Neural cell (in vitro differentiated cells): ENCODE measurements around the gene ATG7. TPM values are rescaled to one million over a fixed set of nuclear protein-coding genes. Genes with fewer than 3 reads are reported as not detected.

Source experiments
- H2AFZ ChIP-seq: fragments of 200-600, 300-800 bp; sonication (generic), shearing (Covaris generic); 2 replicates; pipeline ENCODE4 v1.6.0; 2014; ENCODE audit warnings: low read depth, mild to moderate bottlenecking, antibody characterized with exemption, low read length, moderate library complexity
- H3F3A ChIP-seq: fragments of 200-600 bp; shearing (Covaris generic); 2 replicates; pipeline ENCODE4 v1.6.1; 2016; ENCODE audit warnings: mild to moderate bottlenecking, moderate library complexity, mixed read lengths, antibody characterized with exemption, low read length; ENCODE audit not compliant: insufficient read depth, poor library complexity, severe bottlenecking
- H3K27ac ChIP-seq: fragments of 200-600, 300-800 bp; sonication (generic), shearing (Covaris generic); 2 replicates; pipeline ENCODE4 v1.5.1; 2014; ENCODE audit warnings: mild to moderate bottlenecking, low read length, moderate library complexity
- H3K27me3 ChIP-seq: fragments of 300-800, 200-600 bp; sonication (generic), shearing (Covaris generic); 2 replicates; pipeline ENCODE4 v1.6.0; 2014; ENCODE audit warnings: mild to moderate bottlenecking, low read depth, low read length, moderate library complexity; ENCODE audit not compliant: insufficient read depth
- H3K36me3 ChIP-seq: fragments of 300-800, 200-600 bp; sonication (generic), shearing (Covaris generic); 2 replicates; pipeline ENCODE4 v1.5.1; 2014; ENCODE audit warnings: mild to moderate bottlenecking, antibody characterized with exemption, low read length, moderate library complexity; ENCODE audit not compliant: insufficient read depth
- H3K4me2 ChIP-seq: fragments of 300-800, 200-600 bp; sonication (generic), shearing (Covaris generic); 2 replicates; pipeline ENCODE4 v1.6.0; 2014; ENCODE audit warnings: mild to moderate bottlenecking, low read length
- H3K4me3 ChIP-seq: fragments of 300-800, 200-600 bp; sonication (generic), shearing (Covaris generic); 2 replicates; pipeline ENCODE4 v1.5.1; 2014; ENCODE audit warnings: mild to moderate bottlenecking, low read length, moderate library complexity
- H3K79me2 ChIP-seq: fragments of 200-600 bp; shearing (Covaris generic); replicated peaks from 2 replicates; pipeline ENCODE4 v1.6.0; 2014; ENCODE audit warnings: mild to moderate bottlenecking, low read length, moderate library complexity; ENCODE audit not compliant: insufficient read depth
- H3K9ac ChIP-seq: fragments of 300-800, 200-600 bp; sonication (generic), shearing (Covaris generic); 2 replicates; pipeline ENCODE4 v1.6.1; 2016; ENCODE audit warnings: mild to moderate bottlenecking, low read length, mixed read lengths
- H3K9me2 ChIP-seq: fragments of 200-600 bp; shearing (Covaris generic); 2 replicates; pipeline ENCODE4 v1.6.1; 2016; ENCODE audit warnings: mild to moderate bottlenecking, low read length, mixed read lengths; ENCODE audit not compliant: insufficient read depth
- H3K9me3 ChIP-seq: fragments of 200-600, 300-800 bp; sonication (generic), shearing (Covaris generic); 2 replicates; pipeline ENCODE4 v1.6.1; 2016; ENCODE audit warnings: mild to moderate bottlenecking, mixed run types, low read length, moderate library complexity, mixed read lengths
- H4K20me1 ChIP-seq: fragments of 200-600 bp; shearing (Covaris generic); 2 replicates; pipeline ENCODE4 v1.6.1; 2016; ENCODE audit warnings: mild to moderate bottlenecking, mixed run types; ENCODE audit not compliant: insufficient read depth
- EP300 ChIP-seq: fragments of 450-650 bp; conservative IDR thresholded peaks from 2 replicates; pipeline ENCODE4 v1.6.1; 2014; ENCODE audit warnings: antibody characterized with exemption, mild to moderate bottlenecking, moderate library complexity; ENCODE audit not compliant: poor library complexity, severe bottlenecking
- EZH2 ChIP-seq: fragments of 200-600, 300-800 bp; shearing (Covaris generic), sonication (generic); IDR thresholded peaks from 2 replicates; pipeline ENCODE4 v1.6.1; 2014; ENCODE audit warnings: antibody characterized with exemption, low read length, borderline replicate concordance, mild to moderate bottlenecking; ENCODE audit not compliant: insufficient read depth, poor library complexity, severe bottlenecking
- MXI1 ChIP-seq: fragments of 450-650 bp; conservative IDR thresholded peaks from 2 replicates; pipeline ENCODE4 v1.6.1; 2014; ENCODE audit warnings: antibody characterized with exemption, mild to moderate bottlenecking; ENCODE audit not compliant: poor library complexity, severe bottlenecking
- POLR2AphosphoS5 ChIP-seq: IDR thresholded peaks from 2 replicates; pipeline ENCODE4 v1.6.1; 2012
- RAD21 ChIP-seq: fragments of 450-650 bp; conservative IDR thresholded peaks from 2 replicates; pipeline ENCODE4 v1.6.1; 2014; ENCODE audit warnings: antibody characterized with exemption, mild to moderate bottlenecking, moderate library complexity
- REST ChIP-seq: IDR thresholded peaks from 2 replicates; pipeline ENCODE4 v1.6.1; 2012; ENCODE audit warnings: borderline replicate concordance
- SMC3 ChIP-seq: fragments of 450-650 bp; conservative IDR thresholded peaks from 2 replicates; pipeline ENCODE4 v1.6.1; 2014; ENCODE audit warnings: antibody characterized with exemption, mild to moderate bottlenecking, moderate library complexity; ENCODE audit not compliant: poor library complexity
- TAF1 ChIP-seq: IDR thresholded peaks from 2 replicates; pipeline ENCODE4 v1.6.1; 2012; ENCODE audit warnings: low read depth
- polyA plus RNA-seq: library from polyadenylated mRNA; depleted of rRNA; stranded (reverse); fragments of >200 nt; gene quantifications from 2 replicates; pipeline ENCODE4 v1.2.3, GENCODE V29; 2014
- TF ChIP-seq, protein P1 (sequence below): fragments of 450-650 bp; IDR thresholded peaks from 2 replicates; pipeline ENCODE4 v1.5.1; 2014; ENCODE audit warnings: antibody characterized with exemption, mild to moderate bottlenecking, moderate library complexity; ENCODE audit not compliant: poor library complexity, severe bottlenecking

The ATG7 gene
- polyA plus RNA-seq, 1 donor from 2014 or later = 28.8 TPM

- Histone ChIP-seq H3K4me2 (no peak overlapping the region), H3K27me3 (no peaks in the 10 kb centered on the region), H3K4me3 (no peak overlapping the region), H3F3A (no peaks in the 10 kb centered on the region), H3K9me2 (no peaks in the 10 kb centered on the region), H3K36me3 (no peaks in the 10 kb centered on the region), H3K79me2 (peaks cover 36% of the 10 kb centered on the region), H2AFZ (no peak overlapping the region), H3K9me3 (no peaks in the 10 kb centered on the region), H3K27ac (no peak overlapping the region), H4K20me1 (no peaks in the 10 kb centered on the region), H3K9ac (no peak overlapping the region)
- TF ChIP-seq, protein P1, sequence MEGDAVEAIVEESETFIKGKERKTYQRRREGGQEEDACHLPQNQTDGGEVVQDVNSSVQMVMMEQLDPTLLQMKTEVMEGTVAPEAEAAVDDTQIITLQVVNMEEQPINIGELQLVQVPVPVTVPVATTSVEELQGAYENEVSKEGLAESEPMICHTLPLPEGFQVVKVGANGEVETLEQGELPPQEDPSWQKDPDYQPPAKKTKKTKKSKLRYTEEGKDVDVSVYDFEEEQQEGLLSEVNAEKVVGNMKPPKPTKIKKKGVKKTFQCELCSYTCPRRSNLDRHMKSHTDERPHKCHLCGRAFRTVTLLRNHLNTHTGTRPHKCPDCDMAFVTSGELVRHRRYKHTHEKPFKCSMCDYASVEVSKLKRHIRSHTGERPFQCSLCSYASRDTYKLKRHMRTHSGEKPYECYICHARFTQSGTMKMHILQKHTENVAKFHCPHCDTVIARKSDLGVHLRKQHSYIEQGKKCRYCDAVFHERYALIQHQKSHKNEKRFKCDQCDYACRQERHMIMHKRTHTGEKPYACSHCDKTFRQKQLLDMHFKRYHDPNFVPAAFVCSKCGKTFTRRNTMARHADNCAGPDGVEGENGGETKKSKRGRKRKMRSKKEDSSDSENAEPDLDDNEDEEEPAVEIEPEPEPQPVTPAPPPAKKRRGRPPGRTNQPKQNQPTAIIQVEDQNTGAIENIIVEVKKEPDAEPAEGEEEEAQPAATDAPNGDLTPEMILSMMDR = no peak
- no peak for TF ChIP-seq RAD21
- TF ChIP-seq TAF1 = no peak
- TF ChIP-seq EP300 = no peak
- TF ChIP-seq MXI1 = no peak
- no peak for TF ChIP-seq SMC3
- no peak for TF ChIP-seq EZH2
- no peak for TF ChIP-seq REST
- no peak for TF ChIP-seq POLR2AphosphoS5
Observed at GRCh38 chr3:11603628-11604027, 331.4 kb downstream of the ATG7 start.

DNA sequence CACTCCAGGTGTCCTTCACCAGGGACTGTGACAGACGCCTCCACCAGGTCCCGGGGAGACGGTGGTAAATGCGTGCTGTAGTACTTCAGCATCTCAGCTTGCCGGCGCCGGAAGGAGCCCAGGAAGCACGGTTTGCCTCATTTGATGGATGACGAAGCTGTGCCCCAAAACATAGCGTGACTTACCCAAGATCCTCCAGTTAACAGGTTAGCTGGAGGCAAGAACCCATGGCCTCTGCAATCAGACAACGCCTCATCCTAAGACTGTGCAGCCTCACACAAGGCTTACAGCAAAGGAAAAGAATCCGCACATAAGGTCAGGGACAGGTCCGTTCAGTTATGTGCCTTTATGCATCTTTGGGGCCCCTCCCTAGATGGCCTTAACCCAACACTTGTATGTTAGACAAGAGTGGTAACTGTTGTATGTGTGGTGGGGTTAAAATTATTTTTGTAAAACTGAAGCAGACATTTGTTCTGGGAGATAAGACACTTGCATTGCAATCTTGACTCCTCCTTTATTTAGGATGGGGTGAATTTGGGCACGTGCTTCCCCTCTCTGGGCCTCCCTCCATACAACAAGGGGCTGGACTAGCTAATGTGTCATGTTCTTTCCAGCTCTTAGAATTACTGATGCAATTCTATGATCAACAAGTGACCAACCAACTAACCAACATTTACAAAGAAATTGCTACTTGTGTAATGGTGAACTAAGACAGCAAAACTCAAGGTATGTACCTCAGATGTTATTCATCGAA is 332.1 kb downstream of the ATG7 start:
- Histone ChIP-seq H3K9ac (no peak overlapping the region), H3K27me3 (no peaks in the 10 kb centered on the region), H3F3A (no peaks in the 10 kb centered on the region), H3K9me3 (no peaks in the 10 kb centered on the region), H3K27ac (no peak overlapping the region), H3K4me3 (no peak overlapping the region), H3K79me2 (peaks cover 37% of the 10 kb centered on the region), H4K20me1 (no peaks in the 10 kb centered on the region), H2AFZ (no peak overlapping the region), H3K36me3 (no peaks in the 10 kb centered on the region), H3K4me2 (no peak overlapping the region), H3K9me2 (no peaks in the 10 kb centered on the region)
- TF ChIP-seq, protein P1 = no peak
- no peak for TF ChIP-seq TAF1
- TF ChIP-seq REST = no peak
